NCI-H2081 (cell line): ENCODE results near the gene DAPK1.

Experiments used
- DNase-seq, 2 experiments: peaks; one replicate each; lab custom pipeline; 2025; lab: John Stamatoyannopoulos, UW

DAPK1 gene

GRCh38 chr9:87568401-87568800 is 70.7 kb downstream of the DAPK1 start:
- no peak for DNase-seq

GRCh38 chr9:87569008-87569509 is 71.4 kb downstream of the DAPK1 start:
- DNase-seq, result no peak

- peak; percentile 15 to 73 for DNase-seq
Observed at GRCh38 chr9:87569518-87569917, 71.9 kb downstream of the DAPK1 start.

GRCh38 chr9:87570000-87570908 is 72.6 kb downstream of the DAPK1 start:
- DNase-seq, result no peak

GRCh38 chr9:87572719-87573118 is 75.1 kb downstream of the DAPK1 start:
- no peak for DNase-seq

GRCh38 chr9:87573841-87574342 is 76.2 kb downstream of the DAPK1 start:
- no peak for DNase-seq

GRCh38 chr9:87577746-87578145 is 80.1 kb downstream of the DAPK1 start:
- DNase-seq, result no peak

- no peak for DNase-seq
Observed at GRCh38 chr9:87578625-87579024, 81.0 kb downstream of the DAPK1 start.

- no peak for DNase-seq
Observed at GRCh38 chr9:87579781-87580541, 82.3 kb downstream of the DAPK1 start.

GRCh38 chr9:87580941-87581438 is 83.3 kb downstream of the DAPK1 start:
- DNase-seq, result no peak

GRCh38 chr9:87581513-87581912 is 83.8 kb downstream of the DAPK1 start:
- DNase-seq, result no peak

- DNase-seq, result no peak
Observed at GRCh38 chr9:87581949-87582637, 84.4 kb downstream of the DAPK1 start.

GRCh38 chr9:87584326-87584725 is 86.7 kb downstream of the DAPK1 start:
- DNase-seq, result no peak

GRCh38 chr9:87585123-87585855 is 87.6 kb downstream of the DAPK1 start:
- DNase-seq, result no peak

- no peak for DNase-seq
Observed at GRCh38 chr9:87586731-87587355, 89.2 kb downstream of the DAPK1 start.

GRCh38 chr9:87587356-87587745 is 89.7 kb downstream of the DAPK1 start:
- no peak for DNase-seq

GRCh38 chr9:87587864-87588263 is 90.2 kb downstream of the DAPK1 start:
- no peak for DNase-seq

- peak in 1 of 2 experiments; percentile 57 for DNase-seq
Observed at GRCh38 chr9:87588339-87588738, 90.7 kb downstream of the DAPK1 start.

- DNase-seq, result no peak
Observed at GRCh38 chr9:87590996-87591395, 93.3 kb downstream of the DAPK1 start.

GRCh38 chr9:87592554-87593358 is 95.1 kb downstream of the DAPK1 start:
- DNase-seq, result no peak
